HEK293 (cell line): Measurements from ENCODE around the gene SYNE2.

Experiments used
- CTCF ChIA-PET: fragments of 350-600 bp; formaldehyde crosslinking; extraction: SDS; loops from one replicate; lab custom pipeline; 2021; ENCODE audit warnings: antibody characterized with exemption; lab: Yijun Ruan, JAX
- POLR2A ChIA-PET: fragments of 300-600 bp; formaldehyde crosslinking; extraction: SDS; loops from one replicate; lab custom pipeline; 2020; ENCODE audit warnings: antibody characterized with exemption, inconsistent platforms; lab: Yijun Ruan, JAX
- H3K27ac ChIP-seq: fragments of 200-500 bp; sonication (Bioruptor generic); 2 replicates; pipeline ENCODE4 v1.5.1; 2014; ENCODE audit warnings: low read depth, low read length, control low read depth, inconsistent platforms; ENCODE audit errors: extremely low read depth
- H3K36me3 ChIP-seq, 2 experiments: fragments of 200-500 bp in 1 of 2; sonication (Bioruptor generic) in 1 of 2; 1 replicate in 1 of 2; 2 replicates in 1 of 2; pipeline ENCODE4 v1.5.1; 2014 to 2017; ENCODE audit warnings: inconsistent platforms in 2 of 2, low read length in 2 of 2; ENCODE audit not compliant: control insufficient read depth in 2 of 2, insufficient read depth in 1 of 2
- H3K4me1 ChIP-seq: fragments of 200-500 bp; sonication (Bioruptor generic); 2 replicates; pipeline ENCODE4 v1.5.1; 2014; ENCODE audit warnings: mild to moderate bottlenecking, low read length, inconsistent platforms; ENCODE audit not compliant: control insufficient read depth, insufficient read depth
- H3K4me3 ChIP-seq: 2 replicates; pipeline ENCODE4 v1.5.1; 2011; ENCODE audit warnings: low read depth, mild to moderate bottlenecking, control low read depth, low read length, moderate library complexity
- H3K9me3 ChIP-seq: fragments of 200-500 bp; sonication (Bioruptor generic); 2 replicates; pipeline ENCODE4 v1.5.1; 2014; ENCODE audit warnings: low read depth, low read length, inconsistent platforms; ENCODE audit not compliant: control insufficient read depth, insufficient read depth
- BCL11A ChIP-seq: fragments of 450-650 bp; formaldehyde crosslinking; IDR thresholded peaks from 2 replicates; pipeline ENCODE4 v1.5.1; 2016; ENCODE audit warnings: low read depth, missing biosample characterization, missing genetic modification characterization
- MEIS1 ChIP-seq: sonication (generic); formaldehyde crosslinking; IDR thresholded peaks from 2 replicates; pipeline ENCODE4 v1.8.1; 2022; ENCODE audit warnings: missing genetic modification reagents, mild to moderate bottlenecking, borderline replicate concordance
- SP7 ChIP-seq: fragments of 450-650 bp; formaldehyde crosslinking; IDR thresholded peaks from 2 replicates; pipeline ENCODE4 v1.5.1; 2016; ENCODE audit warnings: missing biosample characterization, missing genetic modification characterization
- ZBTB20 ChIP-seq: fragments of 450-650 bp; formaldehyde crosslinking; IDR thresholded peaks from 2 replicates; pipeline ENCODE4 v1.5.1; 2016; ENCODE audit warnings: missing biosample characterization, missing genetic modification characterization
- ZNF114 ChIP-seq: fragments of 450-650 bp; formaldehyde crosslinking; IDR thresholded peaks from 2 replicates; pipeline ENCODE4 v1.5.0; 2017; ENCODE audit warnings: missing biosample characterization, missing genetic modification characterization
- ZNF121 ChIP-seq: fragments of 450-650 bp; formaldehyde crosslinking; IDR thresholded peaks from 2 replicates; pipeline ENCODE4 v1.5.1; 2016; ENCODE audit warnings: missing biosample characterization, missing genetic modification characterization
- ZNF184 ChIP-seq: fragments of 450-650 bp; IDR thresholded peaks from 2 replicates; pipeline ENCODE4 v1.5.1; 2018; ENCODE audit warnings: missing biosample characterization, mild to moderate bottlenecking, missing genetic modification characterization
- ZNF2 ChIP-seq: fragments of 450-650 bp; formaldehyde crosslinking; IDR thresholded peaks from 2 replicates; pipeline ENCODE4 v1.5.1; 2016; ENCODE audit warnings: missing biosample characterization, missing genetic modification characterization
- ZNF426 ChIP-seq: fragments of 450-650 bp; formaldehyde crosslinking; IDR thresholded peaks from 2 replicates; pipeline ENCODE4 v1.5.1; 2017; ENCODE audit warnings: missing biosample characterization, missing genetic modification characterization, mild to moderate bottlenecking, inconsistent platforms, moderate library complexity
- ZNF521 ChIP-seq: fragments of 450-650 bp; formaldehyde crosslinking; IDR thresholded peaks from 2 replicates; pipeline ENCODE4 v1.5.1; 2017; ENCODE audit warnings: missing biosample characterization, mild to moderate bottlenecking, missing genetic modification characterization
- ZNF558 ChIP-seq: fragments of 450-650 bp; formaldehyde crosslinking; IDR thresholded peaks from 2 replicates; pipeline ENCODE4 v1.5.1; 2016; ENCODE audit warnings: missing biosample characterization, missing genetic modification characterization
- ZNF600 ChIP-seq: fragments of 450-650 bp; formaldehyde crosslinking; IDR thresholded peaks from 2 replicates; pipeline ENCODE4 v1.5.1; 2016; ENCODE audit warnings: missing biosample characterization, missing genetic modification characterization
- ZNF626 ChIP-seq: fragments of 450-650 bp; sonication (Bioruptor Pico); formaldehyde crosslinking; IDR thresholded peaks from 2 replicates; pipeline ENCODE4 v1.5.1; 2018; ENCODE audit warnings: missing biosample characterization, missing genetic modification characterization, inconsistent platforms
- TF ChIP-seq, protein P1 (sequence below): fragments of 450-650 bp; formaldehyde crosslinking; IDR thresholded peaks from 2 replicates; pipeline ENCODE4 v1.5.1; 2017; ENCODE audit warnings: missing biosample characterization, missing genetic modification characterization
- TF ChIP-seq, protein P2 (sequence below): fragments of 450-650 bp; formaldehyde crosslinking; conservative IDR thresholded peaks from 2 replicates; pipeline ENCODE4 v1.5.1; 2016; ENCODE audit warnings: low read depth, missing biosample characterization, missing genetic modification characterization
- TF ChIP-seq, protein P3 (sequence below): fragments of 450-650 bp; formaldehyde crosslinking; IDR thresholded peaks from 2 replicates; pipeline ENCODE4 v1.5.0; 2017; ENCODE audit warnings: missing biosample characterization, missing genetic modification characterization, borderline replicate concordance
- TF ChIP-seq, protein P4 (sequence below): fragments of 450-650 bp; formaldehyde crosslinking; IDR thresholded peaks from 2 replicates; pipeline ENCODE4 v1.5.1; 2016; ENCODE audit warnings: missing biosample characterization, missing genetic modification characterization, low read depth
- TF ChIP-seq, protein P5 (sequence below): fragments of 450-650 bp; formaldehyde crosslinking; IDR thresholded peaks from 2 replicates; pipeline ENCODE4 v1.5.1; 2016; ENCODE audit warnings: missing biosample characterization, missing genetic modification characterization, low read depth
- TF ChIP-seq, protein P6 (sequence below): fragments of 450-650 bp; formaldehyde crosslinking; IDR thresholded peaks from 2 replicates; pipeline ENCODE4 v1.5.1; 2016; ENCODE audit warnings: missing biosample characterization, missing genetic modification characterization

The SYNE2 gene

DNA sequence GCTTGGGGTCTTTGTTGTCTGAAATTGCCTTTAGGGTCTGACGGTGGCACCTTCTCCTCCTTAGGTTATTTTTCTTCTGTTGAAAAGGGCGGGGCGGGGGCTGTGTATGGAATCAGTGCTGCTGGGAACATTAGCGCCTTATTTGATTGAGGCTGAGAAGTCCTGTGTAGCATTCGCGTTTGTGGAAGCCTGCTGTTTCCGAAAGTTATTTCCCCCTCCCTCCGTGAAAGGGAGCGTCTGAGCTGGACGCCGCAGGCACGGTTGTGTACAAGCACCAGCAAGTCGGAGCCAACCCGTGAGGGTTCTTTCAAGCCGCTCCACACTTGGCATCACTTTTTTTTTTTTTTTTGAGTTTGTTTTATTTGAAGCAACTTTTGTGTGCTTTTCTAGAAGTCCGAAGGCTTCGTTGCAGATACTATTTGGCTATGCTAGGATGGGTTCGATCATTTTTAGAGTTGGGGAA, 1.1 kb downstream of the SYNE2 start (continued):
- TF ChIP-seq, protein P1, sequence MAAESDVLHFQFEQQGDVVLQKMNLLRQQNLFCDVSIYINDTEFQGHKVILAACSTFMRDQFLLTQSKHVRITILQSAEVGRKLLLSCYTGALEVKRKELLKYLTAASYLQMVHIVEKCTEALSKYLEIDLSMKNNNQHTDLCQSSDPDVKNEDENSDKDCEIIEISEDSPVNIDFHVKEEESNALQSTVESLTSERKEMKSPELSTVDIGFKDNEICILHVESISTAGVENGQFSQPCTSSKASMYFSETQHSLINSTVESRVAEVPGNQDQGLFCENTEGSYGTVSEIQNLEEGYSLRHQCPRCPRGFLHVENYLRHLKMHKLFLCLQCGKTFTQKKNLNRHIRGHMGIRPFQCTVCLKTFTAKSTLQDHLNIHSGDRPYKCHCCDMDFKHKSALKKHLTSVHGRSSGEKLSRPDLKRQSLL (tag by site-specific recombination) = no peak
- no peak for TF ChIP-seq ZNF114 (tag by site-specific recombination)
- TF ChIP-seq ZNF426 (tag by site-specific recombination) = no peak
- no peak for TF ChIP-seq ZNF626 (tag by site-specific recombination)
- TF ChIP-seq, protein P2, sequence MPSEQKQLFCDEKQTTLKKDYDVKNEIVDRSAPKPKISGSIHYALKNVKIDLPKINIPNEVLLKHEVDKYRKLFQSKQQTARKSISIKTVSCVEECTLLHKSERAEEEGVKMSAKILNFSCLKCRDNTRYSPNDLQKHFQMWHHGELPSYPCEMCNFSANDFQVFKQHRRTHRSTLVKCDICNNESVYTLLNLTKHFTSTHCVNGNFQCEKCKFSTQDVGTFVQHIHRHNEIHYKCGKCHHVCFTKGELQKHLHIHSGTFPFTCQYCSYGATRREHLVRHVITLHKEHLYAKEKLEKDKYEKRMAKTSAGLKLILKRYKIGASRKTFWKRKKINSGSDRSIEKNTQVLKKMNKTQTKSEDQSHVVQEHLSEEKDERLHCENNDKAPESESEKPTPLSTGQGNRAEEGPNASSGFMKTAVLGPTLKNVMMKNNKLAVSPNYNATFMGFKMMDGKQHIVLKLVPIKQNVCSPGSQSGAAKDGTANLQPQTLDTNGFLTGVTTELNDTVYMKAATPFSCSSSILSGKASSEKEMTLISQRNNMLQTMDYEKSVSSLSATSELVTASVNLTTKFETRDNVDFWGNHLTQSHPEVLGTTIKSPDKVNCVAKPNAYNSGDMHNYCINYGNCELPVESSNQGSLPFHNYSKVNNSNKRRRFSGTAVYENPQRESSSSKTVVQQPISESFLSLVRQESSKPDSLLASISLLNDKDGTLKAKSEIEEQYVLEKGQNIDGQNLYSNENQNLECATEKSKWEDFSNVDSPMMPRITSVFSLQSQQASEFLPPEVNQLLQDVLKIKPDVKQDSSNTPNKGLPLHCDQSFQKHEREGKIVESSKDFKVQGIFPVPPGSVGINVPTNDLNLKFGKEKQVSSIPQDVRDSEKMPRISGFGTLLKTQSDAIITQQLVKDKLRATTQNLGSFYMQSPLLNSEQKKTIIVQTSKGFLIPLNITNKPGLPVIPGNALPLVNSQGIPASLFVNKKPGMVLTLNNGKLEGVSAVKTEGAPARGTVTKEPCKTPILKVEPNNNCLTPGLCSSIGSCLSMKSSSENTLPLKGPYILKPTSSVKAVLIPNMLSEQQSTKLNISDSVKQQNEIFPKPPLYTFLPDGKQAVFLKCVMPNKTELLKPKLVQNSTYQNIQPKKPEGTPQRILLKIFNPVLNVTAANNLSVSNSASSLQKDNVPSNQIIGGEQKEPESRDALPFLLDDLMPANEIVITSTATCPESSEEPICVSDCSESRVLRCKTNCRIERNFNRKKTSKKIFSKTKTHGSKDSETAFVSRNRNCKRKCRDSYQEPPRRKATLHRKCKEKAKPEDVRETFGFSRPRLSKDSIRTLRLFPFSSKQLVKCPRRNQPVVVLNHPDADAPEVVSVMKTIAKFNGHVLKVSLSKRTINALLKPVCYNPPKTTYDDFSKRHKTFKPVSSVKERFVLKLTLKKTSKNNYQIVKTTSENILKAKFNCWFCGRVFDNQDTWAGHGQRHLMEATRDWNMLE (tag by site-specific recombination) = no peak
- TF ChIP-seq, protein P3, sequence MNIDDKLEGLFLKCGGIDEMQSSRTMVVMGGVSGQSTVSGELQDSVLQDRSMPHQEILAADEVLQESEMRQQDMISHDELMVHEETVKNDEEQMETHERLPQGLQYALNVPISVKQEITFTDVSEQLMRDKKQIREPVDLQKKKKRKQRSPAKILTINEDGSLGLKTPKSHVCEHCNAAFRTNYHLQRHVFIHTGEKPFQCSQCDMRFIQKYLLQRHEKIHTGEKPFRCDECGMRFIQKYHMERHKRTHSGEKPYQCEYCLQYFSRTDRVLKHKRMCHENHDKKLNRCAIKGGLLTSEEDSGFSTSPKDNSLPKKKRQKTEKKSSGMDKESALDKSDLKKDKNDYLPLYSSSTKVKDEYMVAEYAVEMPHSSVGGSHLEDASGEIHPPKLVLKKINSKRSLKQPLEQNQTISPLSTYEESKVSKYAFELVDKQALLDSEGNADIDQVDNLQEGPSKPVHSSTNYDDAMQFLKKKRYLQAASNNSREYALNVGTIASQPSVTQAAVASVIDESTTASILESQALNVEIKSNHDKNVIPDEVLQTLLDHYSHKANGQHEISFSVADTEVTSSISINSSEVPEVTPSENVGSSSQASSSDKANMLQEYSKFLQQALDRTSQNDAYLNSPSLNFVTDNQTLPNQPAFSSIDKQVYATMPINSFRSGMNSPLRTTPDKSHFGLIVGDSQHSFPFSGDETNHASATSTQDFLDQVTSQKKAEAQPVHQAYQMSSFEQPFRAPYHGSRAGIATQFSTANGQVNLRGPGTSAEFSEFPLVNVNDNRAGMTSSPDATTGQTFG (tag by site-specific recombination) = no peak
- peak; percentile 40; the same call in 1 of the 2 replicates for TF ChIP-seq ZNF2 (tag by site-specific recombination)
- TF ChIP-seq ZBTB20 = peak; percentile 68
- peak; percentile 28; the same call in 1 of the 2 replicates for TF ChIP-seq SP7 (tag by site-specific recombination)
- no peak for TF ChIP-seq ZNF521 (tag by site-specific recombination)
- peak; percentile 87 for TF ChIP-seq ZNF600 (tag by site-specific recombination)
- peak; percentile 20; the same call in 1 of the 2 replicates for TF ChIP-seq ZNF558 (tag by site-specific recombination)
- TF ChIP-seq ZNF184 (tag by site-specific recombination) = no peak

DNA sequence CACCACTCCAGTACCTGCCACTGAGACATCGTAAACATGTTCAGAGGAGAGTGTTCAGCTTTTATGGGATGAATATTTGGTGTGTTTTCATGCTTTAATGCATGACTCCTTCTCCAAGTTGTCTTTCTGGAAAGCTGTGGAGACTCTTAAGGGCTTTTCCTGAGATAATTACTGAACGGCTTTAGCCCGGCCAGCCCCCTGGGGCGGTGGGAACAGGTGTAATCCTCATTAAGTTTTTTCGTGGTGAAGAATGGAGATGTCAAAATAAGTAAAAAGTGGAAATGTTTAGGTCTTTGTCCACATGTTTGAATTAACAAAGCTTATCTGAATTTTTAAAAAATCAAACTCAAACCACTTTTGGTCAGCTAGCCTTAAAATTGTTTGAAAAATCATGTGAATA, 1.5 kb downstream of the SYNE2 start:
- Histone ChIP-seq H3K27ac (peak overlapping the region; percentile 90; the same call in 1 of the 2 replicates), H3K36me3 (no peaks in the 10 kb centered on the region)
- POLR2A ChIA-PET = interaction anchor here (0.5 to 1.2 kb wide), 4 partner anchors 10 to 128 kb away, joined by 3 to 6 read pairs (median 4); no protein-coding TSS in a partner anchor
- TF ChIP-seq BCL11A (tag by site-specific recombination) (no peak), ZNF558 (tag by site-specific recombination) (no peak), ZNF114 (tag by site-specific recombination) (no peak), ZNF121 (tag by site-specific recombination) (no peak), MEIS1 (no peak)
- TF ChIP-seq, protein P4, sequence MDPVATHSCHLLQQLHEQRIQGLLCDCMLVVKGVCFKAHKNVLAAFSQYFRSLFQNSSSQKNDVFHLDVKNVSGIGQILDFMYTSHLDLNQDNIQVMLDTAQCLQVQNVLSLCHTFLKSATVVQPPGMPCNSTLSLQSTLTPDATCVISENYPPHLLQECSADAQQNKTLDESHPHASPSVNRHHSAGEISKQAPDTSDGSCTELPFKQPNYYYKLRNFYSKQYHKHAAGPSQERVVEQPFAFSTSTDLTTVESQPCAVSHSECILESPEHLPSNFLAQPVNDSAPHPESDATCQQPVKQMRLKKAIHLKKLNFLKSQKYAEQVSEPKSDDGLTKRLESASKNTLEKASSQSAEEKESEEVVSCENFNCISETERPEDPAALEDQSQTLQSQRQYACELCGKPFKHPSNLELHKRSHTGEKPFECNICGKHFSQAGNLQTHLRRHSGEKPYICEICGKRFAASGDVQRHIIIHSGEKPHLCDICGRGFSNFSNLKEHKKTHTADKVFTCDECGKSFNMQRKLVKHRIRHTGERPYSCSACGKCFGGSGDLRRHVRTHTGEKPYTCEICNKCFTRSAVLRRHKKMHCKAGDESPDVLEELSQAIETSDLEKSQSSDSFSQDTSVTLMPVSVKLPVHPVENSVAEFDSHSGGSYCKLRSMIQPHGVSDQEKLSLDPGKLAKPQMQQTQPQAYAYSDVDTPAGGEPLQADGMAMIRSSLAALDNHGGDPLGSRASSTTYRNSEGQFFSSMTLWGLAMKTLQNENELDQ = no peak
- TF ChIP-seq, protein P5, sequence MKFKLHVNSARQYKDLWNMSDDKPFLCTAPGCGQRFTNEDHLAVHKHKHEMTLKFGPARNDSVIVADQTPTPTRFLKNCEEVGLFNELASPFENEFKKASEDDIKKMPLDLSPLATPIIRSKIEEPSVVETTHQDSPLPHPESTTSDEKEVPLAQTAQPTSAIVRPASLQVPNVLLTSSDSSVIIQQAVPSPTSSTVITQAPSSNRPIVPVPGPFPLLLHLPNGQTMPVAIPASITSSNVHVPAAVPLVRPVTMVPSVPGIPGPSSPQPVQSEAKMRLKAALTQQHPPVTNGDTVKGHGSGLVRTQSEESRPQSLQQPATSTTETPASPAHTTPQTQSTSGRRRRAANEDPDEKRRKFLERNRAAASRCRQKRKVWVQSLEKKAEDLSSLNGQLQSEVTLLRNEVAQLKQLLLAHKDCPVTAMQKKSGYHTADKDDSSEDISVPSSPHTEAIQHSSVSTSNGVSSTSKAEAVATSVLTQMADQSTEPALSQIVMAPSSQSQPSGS (tag by site-specific recombination) = no peak
- TF ChIP-seq, protein P6, sequence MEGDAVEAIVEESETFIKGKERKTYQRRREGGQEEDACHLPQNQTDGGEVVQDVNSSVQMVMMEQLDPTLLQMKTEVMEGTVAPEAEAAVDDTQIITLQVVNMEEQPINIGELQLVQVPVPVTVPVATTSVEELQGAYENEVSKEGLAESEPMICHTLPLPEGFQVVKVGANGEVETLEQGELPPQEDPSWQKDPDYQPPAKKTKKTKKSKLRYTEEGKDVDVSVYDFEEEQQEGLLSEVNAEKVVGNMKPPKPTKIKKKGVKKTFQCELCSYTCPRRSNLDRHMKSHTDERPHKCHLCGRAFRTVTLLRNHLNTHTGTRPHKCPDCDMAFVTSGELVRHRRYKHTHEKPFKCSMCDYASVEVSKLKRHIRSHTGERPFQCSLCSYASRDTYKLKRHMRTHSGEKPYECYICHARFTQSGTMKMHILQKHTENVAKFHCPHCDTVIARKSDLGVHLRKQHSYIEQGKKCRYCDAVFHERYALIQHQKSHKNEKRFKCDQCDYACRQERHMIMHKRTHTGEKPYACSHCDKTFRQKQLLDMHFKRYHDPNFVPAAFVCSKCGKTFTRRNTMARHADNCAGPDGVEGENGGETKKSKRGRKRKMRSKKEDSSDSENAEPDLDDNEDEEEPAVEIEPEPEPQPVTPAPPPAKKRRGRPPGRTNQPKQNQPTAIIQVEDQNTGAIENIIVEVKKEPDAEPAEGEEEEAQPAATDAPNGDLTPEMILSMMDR (tag by site-specific recombination) = no peak

More for the DNA sequence above, 1.5 kb downstream of the SYNE2 start:
- Histone ChIP-seq H3K4me3 (peak overlapping the region; percentile 53), H3K9me3 (no peaks in the 10 kb centered on the region), H3K4me1 (peaks cover 15% of the 10 kb centered on the region)
- CTCF ChIA-PET = interaction anchor here (0.7 kb wide), 2 partner anchors 10 to 583 kb away, joined by 3 read pairs; no protein-coding TSS in a partner anchor
